NCI-H128 (cell line): ENCODE data around the gene KLRC4.
"Not testable (repeated sequence)": the region's sequence is repeated elsewhere in the genome, so short reads cannot be mapped to it uniquely, and the experiment has no call there.

Source experiments
- DNase-seq: peaks from one replicate; lab custom pipeline; 2025; ENCODE audit not compliant: unreplicated experiment; lab: John Stamatoyannopoulos, UW

The KLRC4 gene

DNA sequence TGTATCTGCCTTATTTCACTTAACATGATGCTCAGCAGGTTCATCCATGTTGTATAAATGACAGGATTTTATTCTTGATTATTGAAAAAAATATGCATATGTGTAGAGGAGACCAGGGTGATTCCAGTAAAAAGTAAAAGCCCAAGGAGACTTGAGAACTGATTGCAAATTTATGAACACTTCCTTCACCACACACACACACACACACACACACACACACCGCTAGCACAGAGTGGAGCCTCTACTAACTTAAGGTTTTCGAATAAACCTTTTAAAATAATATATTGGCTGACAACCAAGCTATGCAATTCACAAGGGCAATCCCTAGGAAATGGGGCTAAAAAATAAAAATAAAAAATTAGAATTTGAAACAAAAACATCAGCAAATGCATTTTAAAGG is 11.4 kb downstream of the KLRC4 start:
- no peak for DNase-seq

DNA sequence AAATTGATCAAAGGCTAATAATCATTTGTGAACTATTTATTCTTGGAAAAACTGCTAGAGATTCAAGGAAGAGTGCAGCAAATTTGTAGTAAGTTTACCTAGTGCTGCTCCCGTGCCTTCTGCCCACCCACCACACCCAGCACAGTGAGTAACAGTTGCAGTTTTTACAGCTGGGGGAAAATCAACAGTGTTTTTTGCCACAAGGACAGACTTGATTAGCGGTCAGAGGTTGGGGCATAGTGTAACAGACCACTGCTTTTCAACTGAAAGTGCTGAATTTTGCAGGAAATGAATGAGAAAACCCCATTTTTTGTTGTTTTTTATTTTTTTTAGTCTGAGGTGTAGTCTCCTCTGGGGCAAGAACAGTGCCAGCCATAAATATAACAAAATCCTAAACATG is 12.3 kb downstream of the KLRC4 start:
- DNase-seq: no peak

DNA sequence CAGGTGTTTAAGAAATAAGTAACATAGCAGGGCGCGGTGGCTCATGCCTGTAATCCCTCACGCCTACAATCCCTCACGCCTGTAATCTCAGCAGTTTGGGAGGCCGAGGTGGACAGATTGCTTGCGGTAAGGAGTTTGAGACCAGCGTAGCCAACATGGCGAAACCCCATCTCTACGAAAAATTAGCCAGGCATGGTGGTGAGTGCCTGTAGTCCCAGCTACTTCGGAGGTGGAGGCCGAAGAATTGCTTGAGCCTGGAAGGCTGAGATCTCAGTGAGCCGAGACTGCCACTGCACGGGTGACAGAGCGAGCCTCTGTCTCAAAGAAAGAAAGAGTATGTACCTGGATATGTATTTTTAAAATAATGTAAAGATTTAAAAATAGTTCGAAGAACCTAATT is 13.4 kb downstream of the KLRC4 start:
- DNase-seq: not testable (repeated sequence)

GRCh38 chr12:10395390-10395998 is 14.1 kb downstream of the KLRC4 start:
- DNase-seq: no peak

- not testable (repeated sequence) for DNase-seq
Measured at GRCh38 chr12:10394531-10395152, 14.9 kb downstream of the KLRC4 start.

- no peak for DNase-seq
Measured at GRCh38 chr12:10393291-10393690, 16.3 kb downstream of the KLRC4 start.

GRCh38 chr12:10392394-10392930 is 17.1 kb downstream of the KLRC4 start:
- no peak for DNase-seq

- not testable (repeated sequence) for DNase-seq
Measured at GRCh38 chr12:10390991-10391390, 18.6 kb downstream of the KLRC4 start.

DNA sequence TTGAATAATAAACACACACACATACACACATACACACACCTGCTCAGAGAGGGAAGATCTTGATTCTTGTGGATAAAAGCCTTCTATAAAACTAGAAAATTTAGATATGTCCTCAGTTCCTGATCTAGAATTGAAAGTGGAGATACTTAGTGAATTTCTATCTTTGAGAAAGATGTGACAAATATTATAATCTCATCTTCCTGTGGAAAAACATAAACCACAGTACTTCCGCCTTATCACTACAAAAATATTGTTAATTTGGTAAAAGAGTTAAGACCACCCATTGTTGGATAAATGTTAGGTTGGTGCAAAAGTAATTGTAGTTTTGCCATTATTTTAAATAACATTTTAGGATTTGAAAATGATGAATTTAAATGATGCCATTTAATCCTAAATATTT is 19.7 kb downstream of the KLRC4 start, which contains the start of gene KLRK1:
Gene KLRK1, minus strand, starts transcription at position 138 of the 400 bp plus-strand sequence. CDS start 1,231 bp downstream, outside the sequence.
- no peak for DNase-seq

GRCh38 chr12:10388624-10389413 is 20.7 kb downstream of the KLRC4 start:
- no peak for DNase-seq

DNA sequence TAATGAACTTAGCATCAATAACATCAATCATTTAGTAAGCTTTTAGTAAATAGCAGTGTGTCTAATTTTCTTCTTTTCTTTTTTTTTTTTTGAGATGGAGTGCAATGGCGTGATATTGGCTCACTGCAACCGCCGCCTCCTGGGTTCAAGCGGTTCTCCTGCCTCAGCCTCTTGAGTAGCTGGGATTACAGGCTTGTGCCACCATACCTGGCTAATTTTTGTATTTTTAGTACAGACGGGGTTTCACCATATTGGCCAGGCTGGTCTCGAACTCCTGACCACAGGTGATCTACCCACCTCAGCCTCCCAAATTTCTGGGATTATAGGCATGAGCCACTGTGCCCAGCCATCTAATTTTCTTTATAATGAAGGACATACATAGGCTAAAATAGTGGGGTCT is 22.1 kb downstream of the KLRC4 start:
- DNase-seq: not testable (repeated sequence)

DNA sequence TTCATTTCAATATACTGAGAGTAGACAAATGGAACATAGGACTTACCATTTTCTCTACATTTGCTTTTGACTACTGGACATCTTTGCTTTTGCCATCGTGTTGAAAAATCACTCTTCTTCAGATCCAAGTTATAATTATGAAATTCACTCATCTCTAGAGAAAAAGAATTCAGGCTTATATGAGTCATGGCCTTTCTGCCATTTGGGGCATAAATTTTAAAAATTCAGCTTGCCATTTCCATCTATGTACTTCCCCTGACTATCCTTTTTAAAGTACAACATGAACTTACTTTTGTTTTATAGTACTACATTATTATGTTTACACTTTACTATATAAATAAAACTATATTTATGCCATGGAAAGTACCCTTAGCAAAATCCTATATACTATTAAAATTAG is 22.7 kb downstream of the KLRC4 start:
- DNase-seq: no peak

DNA sequence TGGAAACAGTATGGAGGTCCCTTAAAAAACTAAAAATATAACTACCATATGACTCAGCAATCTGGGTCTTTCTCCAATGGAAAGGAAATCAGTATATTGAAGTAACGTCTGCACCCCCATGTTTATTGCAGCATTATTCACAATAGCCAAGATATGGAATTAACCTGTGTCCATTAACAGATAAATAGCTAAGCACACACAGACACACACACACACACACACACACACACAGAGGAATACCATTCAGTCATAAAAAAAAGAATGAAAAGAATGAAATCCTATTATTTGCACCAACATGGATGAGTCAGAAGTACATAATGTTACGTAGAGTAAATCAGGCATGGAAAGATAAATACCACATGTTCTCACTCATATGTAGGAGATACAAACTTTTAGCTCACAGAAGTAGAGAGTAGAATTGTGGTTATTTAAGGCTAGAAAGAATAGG is 24.4 kb downstream of the KLRC4 start:
- DNase-seq: no peak

GRCh38 chr12:10384191-10384590 is 25.4 kb downstream of the KLRC4 start:
- no peak for DNase-seq

GRCh38 chr12:10381928-10382628 is 27.5 kb downstream of the KLRC4 start:
- DNase-seq: no peak

DNA sequence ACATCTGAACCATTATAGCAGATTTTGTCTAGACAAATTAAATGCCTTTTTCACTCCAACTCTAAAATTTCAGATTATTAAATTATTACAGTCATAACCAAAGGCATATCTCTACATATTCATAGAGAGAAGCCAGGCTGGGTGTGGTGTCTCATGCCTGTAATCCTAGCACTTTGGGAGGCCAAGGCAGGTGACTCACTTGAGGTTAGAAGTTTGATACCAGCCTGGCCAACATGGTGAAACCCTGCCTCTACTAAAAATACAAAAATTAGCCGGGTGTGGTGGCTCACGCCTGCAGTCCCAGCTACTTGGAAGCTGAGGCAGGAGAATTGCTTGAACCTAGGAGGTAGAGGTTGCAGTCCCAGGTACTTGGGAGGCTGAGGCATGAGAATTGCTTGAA is 30.8 kb downstream of the KLRC4 start:
- not testable (repeated sequence) for DNase-seq

DNA sequence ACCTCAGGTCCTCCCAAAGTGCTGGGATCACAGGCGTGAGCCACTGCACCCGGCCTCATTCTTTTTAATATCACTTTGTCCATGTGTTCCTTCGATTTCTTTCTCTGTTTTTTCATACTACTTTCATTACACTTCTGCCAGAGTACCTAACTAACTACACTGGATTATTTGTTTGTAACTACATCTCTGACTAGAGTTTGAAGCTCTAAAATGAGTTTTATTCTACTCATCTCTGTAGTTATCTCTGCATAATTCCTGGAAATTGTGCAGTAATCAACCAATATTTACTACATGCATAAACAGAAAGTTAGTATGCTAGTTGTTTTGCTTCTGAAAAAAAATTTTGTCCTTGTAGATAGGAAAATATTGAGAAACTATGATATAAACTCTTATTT is 34.9 kb downstream of the KLRC4 start:
- no peak for DNase-seq

GRCh38 chr12:10372559-10372958 is 37.0 kb downstream of the KLRC4 start:
- no peak for DNase-seq

- not testable (repeated sequence) for DNase-seq
Measured at GRCh38 chr12:10371893-10372535, 37.5 kb downstream of the KLRC4 start.

DNA sequence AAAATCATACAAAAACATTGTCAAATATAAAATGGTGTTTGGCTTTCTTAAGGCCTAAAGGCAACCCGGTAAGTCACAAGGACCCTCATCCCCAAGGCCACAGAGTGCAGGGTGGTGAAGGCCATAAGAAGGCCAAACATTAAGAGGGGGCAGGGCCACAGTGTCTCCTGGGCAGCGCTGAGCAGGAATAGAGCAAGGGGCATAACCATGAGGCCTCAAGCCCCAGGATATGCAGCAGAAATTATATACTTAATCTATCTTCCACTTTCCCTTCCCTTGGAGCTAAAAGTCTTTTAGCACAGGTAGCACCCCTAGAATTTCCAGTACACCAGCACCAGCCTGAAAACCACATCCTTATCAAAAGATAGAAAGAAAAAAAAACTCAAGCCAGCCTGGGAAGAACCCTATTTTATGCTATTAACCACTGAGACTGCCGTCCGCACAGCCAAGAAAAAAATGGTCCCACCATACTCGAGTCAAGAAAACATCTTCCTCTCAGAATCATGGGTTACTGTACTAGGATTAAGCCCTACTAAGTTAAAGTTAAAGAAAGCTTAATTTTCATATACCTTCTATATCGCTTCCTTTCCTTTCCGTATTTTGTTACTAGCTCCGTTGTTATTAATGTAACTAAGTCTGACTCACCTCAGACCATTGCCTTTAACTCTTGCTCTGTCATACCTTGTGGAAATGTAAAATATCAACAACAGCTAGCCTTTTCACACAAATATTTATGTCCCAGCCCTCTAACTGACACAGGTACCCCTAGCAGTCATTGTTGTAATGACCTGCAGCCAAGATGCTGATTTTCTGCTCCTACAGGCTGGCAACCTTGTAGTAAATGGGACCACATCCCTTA is 39.8 kb downstream of the KLRC4 start:
- no peak for DNase-seq
